ENCODE measurements around the gene DSP. TPM values are rescaled to one million over a fixed set of nuclear protein-coding genes. Genes with fewer than 3 reads are reported as not detected.

DSP gene
- total and polyA plus RNA-seq, 2 of the 13 experiments (the other 11 are each of a cell fraction or from before 2014, with no cell fraction given) = 89.8 to 117 TPM

DNA sequence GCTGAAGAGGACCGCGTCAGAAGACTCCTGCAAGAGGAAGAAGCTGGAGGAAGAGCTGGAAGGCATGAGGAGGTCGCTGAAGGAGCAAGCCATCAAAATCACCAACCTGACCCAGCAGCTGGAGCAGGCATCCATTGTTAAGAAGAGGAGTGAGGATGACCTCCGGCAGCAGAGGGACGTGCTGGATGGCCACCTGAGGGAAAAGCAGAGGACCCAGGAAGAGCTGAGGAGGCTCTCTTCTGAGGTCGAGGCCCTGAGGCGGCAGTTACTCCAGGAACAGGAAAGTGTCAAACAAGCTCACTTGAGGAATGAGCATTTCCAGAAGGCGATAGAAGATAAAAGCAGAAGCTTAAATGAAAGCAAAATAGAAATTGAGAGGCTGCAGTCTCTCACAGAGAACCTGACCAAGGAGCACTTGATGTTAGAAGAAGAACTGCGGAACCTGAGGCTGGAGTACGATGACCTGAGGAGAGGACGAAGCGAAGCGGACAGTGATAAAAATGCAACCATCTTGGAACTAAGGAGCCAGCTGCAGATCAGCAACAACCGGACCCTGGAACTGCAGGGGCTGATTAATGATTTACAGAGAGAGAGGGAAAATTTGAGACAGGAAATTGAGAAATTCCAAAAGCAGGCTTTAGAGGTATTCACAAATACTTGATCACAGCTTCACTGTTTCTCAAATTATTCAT is 39.6 kb downstream of the DSP start (continued):
- TF ChIP-seq ZFX (CRISPR knock-in tag; IDR thresholded peaks at IDR 0.05; ENCODE audit: low read depth) (no peak), ZBTB3 (CRISPR knock-in tag; IDR thresholded peaks at IDR 0.05; ENCODE audit: borderline replicate concordance, low read depth) (no peak), ZSCAN21 (CRISPR knock-in tag; IDR thresholded peaks at IDR 0.05; ENCODE audit: borderline replicate concordance) (no peak), ZZZ3 (CRISPR knock-in tag; IDR thresholded peaks at IDR 0.05; ENCODE audit: borderline replicate concordance) (no peak), ZNF772 (CRISPR knock-in tag; IDR thresholded peaks at IDR 0.05) (no peak), SIN3B (IDR thresholded peaks at IDR 0.05; ENCODE audit: low read length) (no peak), ZNF468 (CRISPR knock-in tag; IDR thresholded peaks at IDR 0.05) (no peak), ZNF567 (CRISPR knock-in tag; IDR thresholded peaks at IDR 0.05; ENCODE audit: borderline replicate concordance) (no peak), CBX5 (CRISPR knock-in tag; IDR thresholded peaks at IDR 0.05; ENCODE audit: borderline replicate concordance) (no peak), RAD21 (CRISPR knock-in tag; IDR thresholded peaks at IDR 0.05) (no peak), KDM5B (CRISPR knock-in tag; IDR thresholded peaks at IDR 0.05; ENCODE audit: borderline replicate concordance) (no peak; the same call in 1 of the 2 replicates), TARDBP (CRISPR knock-in tag; IDR thresholded peaks at IDR 0.05) (no peak), ZNF251 (CRISPR knock-in tag; IDR thresholded peaks at IDR 0.05) (no peak), ZNF225 (CRISPR knock-in tag; IDR thresholded peaks at IDR 0.05) (0 out of 2 replicates have a peak, but pooled peaks have one; percentile 51), KDM6A (CRISPR knock-in tag; IDR thresholded peaks at IDR 0.05; ENCODE audit: low read depth) (no peak), ZIK1 (CRISPR knock-in tag; IDR thresholded peaks at IDR 0.05; ENCODE audit: borderline replicate concordance, low read depth) (no peak), ZNF430 (CRISPR knock-in tag; IDR thresholded peaks at IDR 0.05) (no peak), SIX1 (CRISPR knock-in tag; IDR thresholded peaks at IDR 0.05; ENCODE audit: borderline replicate concordance) (no peak), ZC3H13 (CRISPR knock-in tag; IDR thresholded peaks at IDR 0.05) (no peak), ZFP37 (CRISPR knock-in tag; IDR thresholded peaks at IDR 0.05; ENCODE audit: borderline replicate concordance) (no peak), SMARCE1 (IDR thresholded peaks at IDR 0.05; ENCODE audit: borderline replicate concordance) (no peak), ZSCAN30 (CRISPR knock-in tag; IDR thresholded peaks at IDR 0.05) (no peak), KAT8 (CRISPR knock-in tag; IDR thresholded peaks at IDR 0.05) (peak; percentile 51; the same call in 1 of the 2 replicates)
- TF ChIP-seq, protein P1, sequence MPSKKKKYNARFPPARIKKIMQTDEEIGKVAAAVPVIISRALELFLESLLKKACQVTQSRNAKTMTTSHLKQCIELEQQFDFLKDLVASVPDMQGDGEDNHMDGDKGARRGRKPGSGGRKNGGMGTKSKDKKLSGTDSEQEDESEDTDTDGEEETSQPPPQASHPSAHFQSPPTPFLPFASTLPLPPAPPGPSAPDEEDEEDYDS (CRISPR knock-in tag; IDR thresholded peaks at IDR 0.05) = 0 out of 2 replicates have a peak, but pooled peaks have one; percentile 16
- TF ChIP-seq, protein P2, sequence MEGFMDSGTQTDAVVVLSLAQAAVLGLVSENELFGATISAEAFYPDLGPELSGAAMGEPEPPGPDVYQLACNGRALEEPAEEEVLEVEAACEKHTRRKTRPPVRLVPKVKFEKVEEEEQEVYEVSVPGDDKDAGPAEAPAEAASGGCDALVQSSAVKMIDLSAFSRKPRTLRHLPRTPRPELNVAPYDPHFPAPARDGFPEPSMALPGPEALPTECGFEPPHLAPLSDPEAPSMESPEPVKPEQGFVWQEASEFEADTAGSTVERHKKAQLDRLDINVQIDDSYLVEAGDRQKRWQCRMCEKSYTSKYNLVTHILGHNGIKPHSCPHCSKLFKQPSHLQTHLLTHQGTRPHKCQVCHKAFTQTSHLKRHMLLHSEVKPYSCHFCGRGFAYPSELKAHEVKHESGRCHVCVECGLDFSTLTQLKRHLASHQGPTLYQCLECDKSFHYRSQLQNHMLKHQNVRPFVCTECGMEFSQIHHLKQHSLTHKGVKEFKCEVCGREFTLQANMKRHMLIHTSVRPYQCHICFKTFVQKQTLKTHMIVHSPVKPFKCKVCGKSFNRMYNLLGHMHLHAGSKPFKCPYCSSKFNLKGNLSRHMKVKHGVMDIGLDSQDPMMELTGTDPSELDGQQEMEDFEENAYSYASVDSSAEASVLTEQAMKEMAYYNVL (CRISPR knock-in tag; IDR thresholded peaks at IDR 0.05; ENCODE audit: borderline replicate concordance) = no peak
- TF ChIP-seq, protein P3, sequence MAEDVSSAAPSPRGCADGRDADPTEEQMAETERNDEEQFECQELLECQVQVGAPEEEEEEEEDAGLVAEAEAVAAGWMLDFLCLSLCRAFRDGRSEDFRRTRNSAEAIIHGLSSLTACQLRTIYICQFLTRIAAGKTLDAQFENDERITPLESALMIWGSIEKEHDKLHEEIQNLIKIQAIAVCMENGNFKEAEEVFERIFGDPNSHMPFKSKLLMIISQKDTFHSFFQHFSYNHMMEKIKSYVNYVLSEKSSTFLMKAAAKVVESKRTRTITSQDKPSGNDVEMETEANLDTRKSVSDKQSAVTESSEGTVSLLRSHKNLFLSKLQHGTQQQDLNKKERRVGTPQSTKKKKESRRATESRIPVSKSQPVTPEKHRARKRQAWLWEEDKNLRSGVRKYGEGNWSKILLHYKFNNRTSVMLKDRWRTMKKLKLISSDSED (CRISPR knock-in tag; IDR thresholded peaks at IDR 0.05) = no peak
- TF ChIP-seq, protein P4, sequence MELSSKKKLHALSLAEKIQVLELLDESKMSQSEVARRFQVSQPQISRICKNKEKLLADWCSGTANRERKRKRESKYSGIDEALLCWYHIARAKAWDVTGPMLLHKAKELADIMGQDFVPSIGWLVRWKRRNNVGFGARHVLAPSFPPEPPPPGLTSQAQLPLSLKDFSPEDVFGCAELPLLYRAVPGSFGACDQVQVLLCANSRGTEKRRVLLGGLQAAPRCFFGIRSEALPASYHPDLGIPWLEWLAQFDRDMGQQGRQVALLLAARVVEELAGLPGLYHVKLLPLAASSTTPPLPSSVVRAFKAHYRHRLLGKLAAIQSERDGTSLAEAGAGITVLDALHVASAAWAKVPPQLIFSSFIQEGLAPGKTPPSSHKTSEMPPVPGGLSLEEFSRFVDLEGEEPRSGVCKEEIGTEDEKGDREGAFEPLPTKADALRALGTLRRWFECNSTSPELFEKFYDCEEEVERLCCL (CRISPR knock-in tag; IDR thresholded peaks at IDR 0.05; ENCODE audit: borderline replicate concordance) = no peak
